Endothelial cell of umbilical vein (primary cell): ENCODE data around the gene SLC39A11. TPM values are rescaled to one million over a fixed set of nuclear protein-coding genes. Genes with fewer than 3 reads are reported as not detected.

Experiments used
- BruUV-seq: library from RNA; stranded (reverse); fragments of 400-500 nt; replicated peaks from 2 replicates; lab custom pipeline; 2021; lab: Mats Ljungman, UMichigan
- CTCF ChIA-PET: fragments of 300-600, 350-600 bp; sonication (Branson Sonifier 250); formaldehyde crosslinking; loops from one replicate; lab custom pipeline; 2021; ENCODE audit warnings: antibody characterized with exemption, inconsistent platforms; lab: Charles Lee
- POLR2A ChIA-PET: fragments of 300-600, 350-600 bp; sonication (Branson Sonifier 250); formaldehyde crosslinking; loops from one replicate; lab custom pipeline; 2021; ENCODE audit warnings: antibody characterized with exemption, inconsistent platforms; lab: Charles Lee
- DNase-seq: peaks from one replicate; pipeline ENCODE4 v3.0.0-alpha.2; 2011; ENCODE audit warnings: low read depth, low spot score
- FAIRE-seq: peaks from 2 replicates; lab custom pipeline; 2011; peaks lifted over from hg19 to GRCh38; lab: Jason Lieb, UNC
- H2AFZ ChIP-seq: 2 replicates; pipeline ENCODE4 v1.6.0; 2012; ENCODE audit warnings: low read depth, low read length, control low read depth, inconsistent platforms
- H3K27ac ChIP-seq: 2 replicates; pipeline ENCODE4 v1.5.1; 2011; ENCODE audit warnings: low read depth, mild to moderate bottlenecking, control low read depth, low read length, moderate library complexity; ENCODE audit not compliant: insufficient read depth
- H3K27me3 ChIP-seq, 2 experiments: 2 replicates each; pipeline versions ENCODE4 v1.6.0 to v1.6.1; 2011; ENCODE audit warnings: low read length in 2 of 2, mixed read lengths in 1 of 2; ENCODE audit not compliant: control insufficient read depth in 2 of 2, insufficient read depth in 2 of 2
- H3K36me3 ChIP-seq, 2 experiments: 2 replicates in 1 of 2; 3 replicates in 1 of 2; pipeline ENCODE4 v1.5.1; 2011; ENCODE audit warnings: low read length in 2 of 2, mild to moderate bottlenecking in 1 of 2, moderate library complexity in 1 of 2; ENCODE audit not compliant: control insufficient read depth in 2 of 2, insufficient read depth in 2 of 2; ENCODE audit errors: extremely low read depth in 1 of 2
- H3K4me1 ChIP-seq: 3 replicates; pipeline ENCODE4 v1.5.1; 2011; ENCODE audit warnings: mild to moderate bottlenecking, low read length; ENCODE audit not compliant: control insufficient read depth, insufficient read depth; ENCODE audit errors: extremely low read depth
- H3K4me2 ChIP-seq: 2 replicates; pipeline ENCODE4 v1.6.1; 2011; ENCODE audit warnings: low read length, control low read depth, mixed read lengths; ENCODE audit not compliant: insufficient read depth
- H3K4me3 ChIP-seq, 3 experiments: fragments of 200-600 bp in 1 of 3; sonication (generic), shearing (Covaris generic) in 1 of 3; replicated peaks in 1 of 3; 2 replicates each; pipeline ENCODE4 v1.5.1; 2011 to 2016; ENCODE audit warnings: control low read depth in 3 of 3, low read length in 3 of 3, mild to moderate bottlenecking in 2 of 3, inconsistent platforms in 1 of 3, low read depth in 1 of 3, moderate library complexity in 1 of 3; ENCODE audit not compliant: insufficient read depth in 1 of 3
- H3K79me2 ChIP-seq: 2 replicates; pipeline ENCODE4 v1.6.0; 2012; ENCODE audit warnings: low read length, inconsistent platforms; ENCODE audit not compliant: control insufficient read depth, insufficient read depth
- H3K9ac ChIP-seq: replicated peaks from 2 replicates; pipeline ENCODE3; 2011; ENCODE audit warnings: low read length, control low read depth; ENCODE audit not compliant: insufficient read depth; ENCODE audit errors: extremely low read depth
- H3K9me1 ChIP-seq: replicated peaks from 3 replicates; pipeline ENCODE4 v1.6.0; 2011; ENCODE audit warnings: mild to moderate bottlenecking, low read length; ENCODE audit not compliant: control insufficient read depth, insufficient read depth; ENCODE audit errors: extremely low read depth
- H3K9me3 ChIP-seq: replicated peaks from 2 replicates; pipeline ENCODE4 v1.5.1; 2012; ENCODE audit warnings: low read length, inconsistent platforms; ENCODE audit not compliant: control insufficient read depth, insufficient read depth
- H4K20me1 ChIP-seq: replicated peaks from 2 replicates; pipeline ENCODE3; 2011; ENCODE audit warnings: mild to moderate bottlenecking, low read length; ENCODE audit not compliant: control insufficient read depth, insufficient read depth; ENCODE audit errors: extremely low read depth
- EZH2 ChIP-seq: IDR thresholded peaks from 2 replicates; pipeline ENCODE4 v1.6.1; 2012; ENCODE audit warnings: borderline replicate concordance, low read depth, mild to moderate bottlenecking, moderate library complexity, low read length, inconsistent platforms; ENCODE audit not compliant: severe bottlenecking
- FOS ChIP-seq: IDR thresholded peaks from 2 replicates; pipeline ENCODE4 v1.6.1; 2011; ENCODE audit warnings: mild to moderate bottlenecking, low read length, moderate library complexity, borderline replicate concordance; ENCODE audit not compliant: insufficient read depth
- GATA2 ChIP-seq: IDR thresholded peaks from 2 replicates; pipeline ENCODE4 v1.7.0; 2011; ENCODE audit warnings: low read depth, mild to moderate bottlenecking, moderate library complexity, mixed read lengths, low read length; ENCODE audit not compliant: insufficient read length, insufficient read depth
- JUN ChIP-seq: IDR thresholded peaks from 2 replicates; pipeline ENCODE4 v1.6.1; 2011; ENCODE audit warnings: borderline replicate concordance, low read depth; ENCODE audit not compliant: insufficient read length, insufficient read depth
- MAX ChIP-seq: IDR thresholded peaks from 2 replicates; pipeline ENCODE4 v1.6.1; 2011; ENCODE audit not compliant: insufficient read depth, insufficient read length
- MYC ChIP-seq: IDR thresholded peaks from one replicate; pipeline ENCODE4 v1.6.1; 2011; ENCODE audit warnings: mild to moderate bottlenecking, low read depth, low read length
- POLR2A ChIP-seq: IDR thresholded peaks from 2 replicates; pipeline ENCODE4 v1.6.1; 2012; ENCODE audit warnings: low read depth, mild to moderate bottlenecking, control low read depth, low read length
- POLR2AphosphoS5 ChIP-seq: IDR thresholded peaks from 2 replicates; pipeline ENCODE4 v1.6.1; 2012; ENCODE audit warnings: low read depth, mild to moderate bottlenecking, control low read depth, low read length, moderate library complexity; ENCODE audit not compliant: insufficient read depth
- dilution Hi-C: fragments of 300-500 bp; cut with MboI; formaldehyde crosslinking; loops from one replicate; pipeline ENCODE4 v1.15.0; 2019; ENCODE audit warnings: low sequenced_read_pairs; ENCODE audit not compliant: extremely low pct_ligation_motif_present
- intact Hi-C: fragments of 100-400 bp; cut with micrococcal nuclease; formaldehyde crosslinking; loops from one replicate; pipeline ENCODE4 v1.10.0; 2022
- polyA plus RNA-seq, 4 experiments: library from polyadenylated mRNA; depleted of rRNA in 3 of 4; stranded (reverse) in 3 of 4; unstranded in 1 of 4; fragments of >200 nt; gene quantifications; 2 replicates each; pipeline versions ENCODE4 v1.2.1 to v1.2.3, GENCODE V29; 2011 to 2012; ENCODE audit warnings: missing spikeins in 1 of 4
- total RNA-seq: library from RNA; stranded (reverse); gene quantifications from 2 replicates; pipeline ENCODE4 v1.2.3, GENCODE V29; 2021
- TF ChIP-seq, protein P1 (sequence below), 2 donors: IDR thresholded peaks; 1 replicate in 1 of 2; 2 replicates in 1 of 2; pipeline ENCODE4 v1.5.1; 2011; ENCODE audit warnings: low read length in 2 of 2, mild to moderate bottlenecking in 2 of 2, moderate library complexity in 2 of 2, control low read depth in 1 of 2, inconsistent platforms in 1 of 2, low read depth in 1 of 2; ENCODE audit not compliant: insufficient read depth in 1 of 2; ENCODE audit errors: extremely low read depth in 1 of 2

SLC39A11 gene
- total and polyA plus RNA-seq, 2 donors (not counting 3 experiments of a cell fraction or from before 2014, with no cell fraction given): 8.1 to 11.9 TPM

GRCh38 chr17:72745241-72745640, 347.2 kb downstream of the SLC39A11 start:
- no peaks in the 10 kb centered on the region for H3K27me3 ChIP-seq
- no peak overlapping the region for H3K9ac ChIP-seq
- H3K4me3 ChIP-seq: no peak overlapping the region
- no peaks in the 10 kb centered on the region for H3K36me3 ChIP-seq
- H3K27ac ChIP-seq: no peak overlapping the region
- no peak for TF ChIP-seq POLR2A
- TF ChIP-seq EZH2: no peak
- TF ChIP-seq MAX: no peak
- no peak for TF ChIP-seq POLR2AphosphoS5
- no peak for TF ChIP-seq GATA2
- no peak for TF ChIP-seq JUN
- TF ChIP-seq FOS: no peak
- TF ChIP-seq, protein P1, sequence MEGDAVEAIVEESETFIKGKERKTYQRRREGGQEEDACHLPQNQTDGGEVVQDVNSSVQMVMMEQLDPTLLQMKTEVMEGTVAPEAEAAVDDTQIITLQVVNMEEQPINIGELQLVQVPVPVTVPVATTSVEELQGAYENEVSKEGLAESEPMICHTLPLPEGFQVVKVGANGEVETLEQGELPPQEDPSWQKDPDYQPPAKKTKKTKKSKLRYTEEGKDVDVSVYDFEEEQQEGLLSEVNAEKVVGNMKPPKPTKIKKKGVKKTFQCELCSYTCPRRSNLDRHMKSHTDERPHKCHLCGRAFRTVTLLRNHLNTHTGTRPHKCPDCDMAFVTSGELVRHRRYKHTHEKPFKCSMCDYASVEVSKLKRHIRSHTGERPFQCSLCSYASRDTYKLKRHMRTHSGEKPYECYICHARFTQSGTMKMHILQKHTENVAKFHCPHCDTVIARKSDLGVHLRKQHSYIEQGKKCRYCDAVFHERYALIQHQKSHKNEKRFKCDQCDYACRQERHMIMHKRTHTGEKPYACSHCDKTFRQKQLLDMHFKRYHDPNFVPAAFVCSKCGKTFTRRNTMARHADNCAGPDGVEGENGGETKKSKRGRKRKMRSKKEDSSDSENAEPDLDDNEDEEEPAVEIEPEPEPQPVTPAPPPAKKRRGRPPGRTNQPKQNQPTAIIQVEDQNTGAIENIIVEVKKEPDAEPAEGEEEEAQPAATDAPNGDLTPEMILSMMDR (IDR thresholded peaks at IDR 0.05; ENCODE audit: extremely low read depth in 1 of 2, insufficient read depth in 1 of 2, low read depth in 1 of 2, low read length in 2 of 2): no peak
- no peak for TF ChIP-seq MYC
- no peaks in the 10 kb centered on the region for H4K20me1 ChIP-seq
- dilution Hi-C loops: no loop called here
- no peak overlapping the region for H3K4me2 ChIP-seq
- no peaks in the 10 kb centered on the region for H3K79me2 ChIP-seq
- BruUV-seq: no TSS peak
- H2AFZ ChIP-seq: no peak overlapping the region
- FAIRE-seq (no peak), DNase-seq (no peak)
- H3K4me1 ChIP-seq: no peaks in the 10 kb centered on the region
- no peaks in the 10 kb centered on the region for H3K9me3 ChIP-seq
- no peaks in the 10 kb centered on the region for H3K9me1 ChIP-seq
- POLR2A ChIA-PET: no interaction called here
- CTCF ChIA-PET: no interaction called here
- intact Hi-C loops: no loop called here
